ENCODE measurements around the gene NRF1. TPM values are rescaled to one million over a fixed set of nuclear protein-coding genes. Genes with fewer than 3 reads are reported as not detected.
A peak's percentile ranks its signal among the peaks of the same experiment; 100 is the strongest.
"Not testable (repeated sequence)": the region's sequence is repeated elsewhere in the genome, so short reads cannot be mapped to it uniquely, and the experiment has no call there.

Gene NRF1
- polyA plus RNA-seq, 1 experiment = 10.3 TPM

- H3K27me3 ChIP-seq (ENCODE audit: control insufficient read depth, insufficient read depth, low read length) = no peaks in the 10 kb centered on the region
- H3K27ac ChIP-seq (ENCODE audit: low read depth, low read length) = no peak overlapping the region
- H3K4me3 ChIP-seq (ENCODE audit: low read depth, low read length) = no peak overlapping the region
- ChIA-PET POLR2A (no interaction called here), CTCF (no interaction called here)
- TF ChIP-seq, protein P1, sequence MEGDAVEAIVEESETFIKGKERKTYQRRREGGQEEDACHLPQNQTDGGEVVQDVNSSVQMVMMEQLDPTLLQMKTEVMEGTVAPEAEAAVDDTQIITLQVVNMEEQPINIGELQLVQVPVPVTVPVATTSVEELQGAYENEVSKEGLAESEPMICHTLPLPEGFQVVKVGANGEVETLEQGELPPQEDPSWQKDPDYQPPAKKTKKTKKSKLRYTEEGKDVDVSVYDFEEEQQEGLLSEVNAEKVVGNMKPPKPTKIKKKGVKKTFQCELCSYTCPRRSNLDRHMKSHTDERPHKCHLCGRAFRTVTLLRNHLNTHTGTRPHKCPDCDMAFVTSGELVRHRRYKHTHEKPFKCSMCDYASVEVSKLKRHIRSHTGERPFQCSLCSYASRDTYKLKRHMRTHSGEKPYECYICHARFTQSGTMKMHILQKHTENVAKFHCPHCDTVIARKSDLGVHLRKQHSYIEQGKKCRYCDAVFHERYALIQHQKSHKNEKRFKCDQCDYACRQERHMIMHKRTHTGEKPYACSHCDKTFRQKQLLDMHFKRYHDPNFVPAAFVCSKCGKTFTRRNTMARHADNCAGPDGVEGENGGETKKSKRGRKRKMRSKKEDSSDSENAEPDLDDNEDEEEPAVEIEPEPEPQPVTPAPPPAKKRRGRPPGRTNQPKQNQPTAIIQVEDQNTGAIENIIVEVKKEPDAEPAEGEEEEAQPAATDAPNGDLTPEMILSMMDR (IDR thresholded peaks at IDR 0.05; ENCODE audit: low read depth, low read length) = no peak
- H3K9me3 ChIP-seq (ENCODE audit: control insufficient read depth, insufficient read depth, low read length) = peaks cover 8% of the 10 kb centered on the region
- no peak for DNase-seq (ENCODE audit: low read depth, low spot score)
Observed at GRCh38 chr7:129661645-129662182, 50.2 kb downstream of the NRF1 start.

DNA sequence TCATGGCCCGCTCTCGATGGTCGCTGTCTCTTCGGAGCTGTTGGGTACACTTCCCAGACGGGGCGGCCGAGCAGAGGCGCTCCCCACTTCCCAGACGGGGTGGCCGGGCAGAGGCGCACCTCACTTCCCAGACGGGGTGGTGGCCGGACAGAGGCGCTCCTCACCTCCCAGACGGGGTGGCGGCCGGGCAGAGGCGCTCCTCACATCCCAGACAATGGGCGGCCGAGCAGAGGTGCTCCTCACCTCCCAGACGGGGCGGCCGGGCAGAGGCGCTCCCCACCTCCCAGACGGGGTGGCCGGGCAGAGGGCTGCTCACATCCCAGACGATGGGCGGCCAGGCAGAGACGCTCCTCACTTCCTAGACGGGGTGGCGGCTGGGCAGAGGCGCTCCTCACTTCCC, 51.7 kb downstream of the NRF1 start:
- H3K27me3 ChIP-seq (ENCODE audit: control insufficient read depth, insufficient read depth, low read length); DNase-seq (ENCODE audit: low read depth, low spot score); H3K27ac ChIP-seq (ENCODE audit: low read depth, low read length); H3K9me3 ChIP-seq (ENCODE audit: control insufficient read depth, insufficient read depth, low read length); POLR2A ChIA-PET; H3K4me3 ChIP-seq (ENCODE audit: low read depth, low read length): not testable (repeated sequence)
- CTCF ChIA-PET = interaction anchor here (2.5 to 2.9 kb wide), 2 partner anchors 161 to 347 kb away, joined by 41 to 50 read pairs; no protein-coding TSS in a partner anchor

GRCh38 chr7:129664029-129665012, 52.8 kb downstream of the NRF1 start:
- ChIA-PET CTCF (interaction anchor here (0.5 to 2.9 kb wide), 20 partner anchors 8 to 445 kb away, joined by 3 to 50 read pairs (median 4); no protein-coding TSS in a partner anchor), POLR2A (interaction anchor here (0.6 to 1.4 kb wide), 2 partner anchors 160 to 161 kb away, joined by 4 to 5 read pairs; no protein-coding TSS in a partner anchor)
- Histone ChIP-seq H3K27ac (ENCODE audit: low read depth, low read length) (no peak overlapping the region), H3K27me3 (ENCODE audit: control insufficient read depth, insufficient read depth, low read length) (no peaks in the 10 kb centered on the region), H3K4me3 (ENCODE audit: low read depth, low read length) (no peak overlapping the region), H3K9me3 (ENCODE audit: control insufficient read depth, insufficient read depth, low read length) (peaks cover 8% of the 10 kb centered on the region)
- TF ChIP-seq, protein P1 (IDR thresholded peaks at IDR 0.05; ENCODE audit: low read depth, low read length) = peak; percentile 69
- peak; percentile 57 for DNase-seq (ENCODE audit: low read depth, low spot score)

- H3K27me3 ChIP-seq (ENCODE audit: control insufficient read depth, insufficient read depth, low read length) = no peaks in the 10 kb centered on the region
- ChIA-PET POLR2A (interaction anchor here (0.6 to 1.4 kb wide), 2 partner anchors 159 to 160 kb away, joined by 4 to 5 read pairs; no protein-coding TSS in a partner anchor), CTCF (interaction anchor here (0.5 to 2.9 kb wide), 19 partner anchors 8 to 345 kb away, joined by 3 to 50 read pairs (median 4); no protein-coding TSS in a partner anchor)
- H3K4me3 ChIP-seq (ENCODE audit: low read depth, low read length) = no peak overlapping the region
- peak; percentile 90 for DNase-seq (ENCODE audit: low read depth, low spot score)
- H3K9me3 ChIP-seq (ENCODE audit: control insufficient read depth, insufficient read depth, low read length) = peaks cover 8% of the 10 kb centered on the region
- no peak overlapping the region for H3K27ac ChIP-seq (ENCODE audit: low read depth, low read length)
- TF ChIP-seq, protein P1 (IDR thresholded peaks at IDR 0.05; ENCODE audit: low read depth, low read length) = no peak
Observed at GRCh38 chr7:129665013-129665401, 53.5 kb downstream of the NRF1 start.

DNA sequence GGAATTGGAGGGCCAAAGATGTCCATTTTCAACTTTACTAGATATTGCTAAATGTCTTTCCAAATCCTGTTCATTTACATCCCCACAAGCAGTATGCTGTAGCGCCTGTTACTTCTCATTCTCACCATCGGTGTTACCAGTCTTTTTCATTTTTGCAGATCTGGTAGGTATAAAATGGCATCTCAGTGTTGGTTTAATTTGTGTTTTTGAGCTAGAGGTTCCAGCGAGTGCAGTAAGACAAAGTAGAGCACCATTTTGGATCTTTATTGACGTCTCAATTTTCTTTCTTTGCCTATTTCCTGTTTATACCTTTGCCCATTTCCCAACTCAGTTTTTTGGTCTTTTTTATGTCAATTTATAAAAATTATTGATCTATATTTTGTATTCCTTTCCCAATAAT, 55.6 kb downstream of the NRF1 start:
- Histone ChIP-seq H3K27me3 (ENCODE audit: control insufficient read depth, insufficient read depth, low read length) (no peaks in the 10 kb centered on the region), H3K27ac (ENCODE audit: low read depth, low read length) (no peak overlapping the region), H3K9me3 (ENCODE audit: control insufficient read depth, insufficient read depth, low read length) (peaks cover 2% of the 10 kb centered on the region; the same call in 1 of the 2 replicates), H3K4me3 (ENCODE audit: low read depth, low read length) (no peak overlapping the region)
- CTCF ChIA-PET = interaction anchor here (1.2 kb wide), 1 partner anchor 158 kb away, joined by 3 read pairs; no protein-coding TSS in a partner anchor
- TF ChIP-seq, protein P1 (IDR thresholded peaks at IDR 0.05; ENCODE audit: low read depth, low read length) = no peak
- no peak for DNase-seq (ENCODE audit: low read depth, low spot score)
- POLR2A ChIA-PET = no interaction called here
